ENCODE results near the gene FAM78A. TPM values are rescaled to one million over a fixed set of nuclear protein-coding genes. Genes with fewer than 3 reads are reported as not detected.
"Not testable (repeated sequence)": the region's sequence is repeated elsewhere in the genome, so short reads cannot be mapped to it uniquely, and the experiment has no call there.

FAM78A gene
- total RNA-seq, 6 donors from 2014 or later = 4.5 to 19.1 (median 9.3) TPM

DNA sequence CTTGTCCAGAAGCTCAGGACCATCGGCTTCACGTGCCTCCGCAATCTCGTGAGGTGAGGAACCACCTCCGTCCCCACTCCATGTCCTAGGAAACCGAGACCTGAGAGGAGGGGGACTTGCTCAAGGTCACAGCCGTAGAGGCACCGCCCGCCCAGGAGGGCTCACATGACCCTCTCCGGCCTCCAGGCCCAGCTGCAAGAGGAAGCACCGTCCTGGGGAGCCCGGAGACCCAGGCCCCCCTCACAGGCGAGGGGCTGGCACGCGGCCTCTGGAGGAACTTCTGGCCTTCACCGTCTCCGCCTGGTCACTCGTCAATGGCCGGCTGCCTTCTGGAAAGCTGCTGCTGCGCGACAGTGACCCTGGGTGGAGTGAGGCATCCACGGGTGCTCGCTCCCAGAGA is 24.2 kb downstream of the FAM78A start:
- 60 to 80% methylated on average over 1 to 18 of the region's 23 CpGs for WGBS, 2 donors
- H3K36me3 ChIP-seq = no peaks in the 10 kb centered on the region
- TF ChIP-seq POLR2A (IDR thresholded peaks at IDR 0.05) (no peak), POLR2AphosphoS5 (IDR thresholded peaks at IDR 0.05) (no peak), EP300 (IDR thresholded peaks at IDR 0.05) (no peak), CTCF (IDR thresholded peaks at IDR 0.05) (no peak)
- H3K9me3 ChIP-seq = no peaks in the 10 kb centered on the region
- H3K27me3 ChIP-seq = no peaks in the 10 kb centered on the region
- H3K27ac ChIP-seq = peak overlapping the region; percentile 43 to 87 (median 75)
- peak overlapping the region in 3 of 4 donors; percentile 26 to 43 (median 42) for H3K4me3 ChIP-seq
- ATAC-seq (ENCODE audit: low FRiP score in 2 of 2) = peak in 1 of 2 donors; percentile 2
- peak in 1 of 2 donors; percentile 75 for DNase-seq
- peaks cover 18 to 47% (median 31%) of the 10 kb centered on the region in 4 donors for H3K4me1 ChIP-seq

- Histone ChIP-seq H3K36me3 (no peaks in the 10 kb centered on the region), H3K27me3 (no peaks in the 10 kb centered on the region), H3K9me3 (no peaks in the 10 kb centered on the region), H3K4me1 (no peaks in the 10 kb centered on the region), H3K4me3 (no peak overlapping the region), H3K27ac (no peak overlapping the region)
- DNase-seq (no peak), ATAC-seq (ENCODE audit: low FRiP score in 2 of 2) (no peak)
- no peak for TF ChIP-seq POLR2A (IDR thresholded peaks at IDR 0.05)
- no peak for TF ChIP-seq POLR2AphosphoS5 (IDR thresholded peaks at IDR 0.05)
- WGBS, 2 donors = 91 to 92% methylated on average over 4 of the region's 4 CpGs
Observed at GRCh38 chr9:131246618-131247017, 29.7 kb downstream of the FAM78A start.

DNA sequence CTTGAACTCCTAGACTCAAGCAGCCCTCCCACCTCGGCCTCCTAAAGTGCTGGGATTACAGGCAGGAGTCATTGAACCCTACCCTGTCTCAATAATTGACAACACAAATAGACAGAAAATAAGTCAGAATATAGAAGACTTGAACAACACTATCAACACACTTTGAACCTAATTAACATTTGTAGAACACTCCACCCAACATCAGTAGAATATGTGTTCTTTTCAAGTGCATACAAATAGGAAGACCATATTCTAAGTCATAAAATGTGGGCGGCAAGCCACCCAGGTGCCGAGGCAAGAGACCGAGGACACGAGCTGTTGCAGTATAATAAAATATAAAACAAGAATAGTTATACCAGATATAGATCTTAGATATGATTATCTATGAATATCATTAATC is 32.0 kb downstream of the FAM78A start:
- not testable (repeated sequence) for H3K9me3 ChIP-seq; H3K4me3 ChIP-seq; H3K36me3 ChIP-seq; H3K4me1 ChIP-seq; DNase-seq; H3K27me3 ChIP-seq; H3K27ac ChIP-seq; ATAC-seq (ENCODE audit: low FRiP score in 2 of 2)
- WGBS, 2 donors = 95 to 97% methylated on average over 5 of the region's 5 CpGs

GRCh38 chr9:131240047-131240921 is 36.0 kb downstream of the FAM78A start:
- no peak for ATAC-seq (ENCODE audit: low FRiP score in 2 of 2)
- H3K27me3 ChIP-seq = no peaks in the 10 kb centered on the region
- H3K27ac ChIP-seq = no peak overlapping the region
- TF ChIP-seq POLR2AphosphoS5 (IDR thresholded peaks at IDR 0.05) = no peak
- no peak for TF ChIP-seq POLR2A (IDR thresholded peaks at IDR 0.05)
- TF ChIP-seq EP300 (IDR thresholded peaks at IDR 0.05) = no peak
- no peak for TF ChIP-seq CTCF (IDR thresholded peaks at IDR 0.05)
- no peak overlapping the region for H3K4me3 ChIP-seq
- no peak for DNase-seq
- peaks cover 0 to 4% (median 0%) of the 10 kb centered on the region in 4 donors for H3K36me3 ChIP-seq
- no peaks in the 10 kb centered on the region for H3K9me3 ChIP-seq
- WGBS, 2 donors = 72 to 75% methylated on average over 20 to 22 of the region's 22 CpGs
- H3K4me1 ChIP-seq = peaks cover 20 to 28% (median 25%) of the 10 kb centered on the region in 4 donors

- WGBS, 2 donors = 78 to 84% methylated on average over 18 to 20 of the region's 23 CpGs
- ATAC-seq (ENCODE audit: low FRiP score in 2 of 2) (no peak), DNase-seq (no peak)
- Histone ChIP-seq H3K4me1 (peaks cover 20 to 28% (median 25%) of the 10 kb centered on the region in 4 donors), H3K9me3 (no peaks in the 10 kb centered on the region), H3K36me3 (peaks cover 0 to 13% (median 5%) of the 10 kb centered on the region in 4 donors), H3K4me3 (no peak overlapping the region), H3K27ac (peak overlapping the region in 1 of 4 donors; percentile 73), H3K27me3 (no peaks in the 10 kb centered on the region)
- TF ChIP-seq POLR2A (IDR thresholded peaks at IDR 0.05) = no peak
- no peak for TF ChIP-seq CTCF (IDR thresholded peaks at IDR 0.05)
- TF ChIP-seq POLR2AphosphoS5 (IDR thresholded peaks at IDR 0.05) = no peak
- no peak for TF ChIP-seq EP300 (IDR thresholded peaks at IDR 0.05)
Observed at GRCh38 chr9:131239161-131239975, 36.9 kb downstream of the FAM78A start.
